Peyer's patch (tissue), 4 donors: ENCODE data around the gene DDRGK1.

Experiments used
- CTCF ChIP-seq, 6 experiments: fragments of 450-650 bp in 4 of 6; fragments of 200-600 bp in 2 of 6; sonication (generic) in 1 of 6; IDR thresholded peaks; one replicate each; pipeline ENCODE4 v1.5.1; 2017 to 2019; ENCODE audit warnings: antibody characterized with exemption in 6 of 6, mild to moderate bottlenecking in 3 of 6, moderate library complexity in 1 of 6
- POLR2A ChIP-seq, 2 donors: fragments of 450-650 bp; IDR thresholded peaks; one replicate each; pipeline ENCODE4 v1.5.1; 2017; ENCODE audit warnings: antibody characterized with exemption in 2 of 2, mild to moderate bottlenecking in 2 of 2, moderate library complexity in 2 of 2

GRCh38 chr20:3209946-3210317 lies 5.5 kb upstream of the DDRGK1 start:
- TF ChIP-seq CTCF (IDR thresholded peaks at IDR 0.05) (no peak), POLR2A (IDR thresholded peaks at IDR 0.05) (no peak)
